GM21528 (cell line): ENCODE measurements around the gene COL20A1.
"Not testable (repeated sequence)": the region's sequence is repeated elsewhere in the genome, so short reads cannot be mapped to it uniquely, and the experiment has no call there.

ENCODE experiments used
- ATAC-seq: cut with Tn5 transposase; IDR thresholded peaks from one replicate; pipeline ENCODE4 v1.9.1; 2021; ENCODE audit warnings: mild to moderate bottlenecking, moderate library complexity; ENCODE audit not compliant: unreplicated experiment, low FRiP score

Gene COL20A1

DNA sequence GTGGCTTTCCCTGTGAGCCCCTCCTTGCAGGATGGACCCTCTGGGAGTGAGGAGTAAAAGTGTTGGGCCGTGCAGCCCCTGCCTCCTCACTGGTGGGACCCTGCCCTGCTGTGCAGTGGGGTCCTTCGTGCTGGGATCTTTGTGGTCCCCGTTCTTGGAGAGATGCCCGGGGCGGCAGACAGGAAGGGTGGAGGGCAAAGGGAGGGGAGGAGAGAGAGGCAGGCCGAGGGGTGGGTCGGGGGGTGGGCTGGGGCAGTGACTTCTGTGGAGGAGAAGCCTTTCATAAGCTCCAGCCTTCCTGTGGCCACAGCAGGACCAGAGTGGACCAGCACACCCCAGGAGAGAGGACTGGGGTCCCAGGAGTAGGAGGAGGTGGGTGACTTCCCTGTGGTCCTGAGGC, at the start of gene COL20A1:
Gene COL20A1 (plus strand): TSS at position 283 of the 400 bp plus-strand sequence. CDS start 1,922 bp downstream, outside the sequence.
- no peak for ATAC-seq

DNA sequence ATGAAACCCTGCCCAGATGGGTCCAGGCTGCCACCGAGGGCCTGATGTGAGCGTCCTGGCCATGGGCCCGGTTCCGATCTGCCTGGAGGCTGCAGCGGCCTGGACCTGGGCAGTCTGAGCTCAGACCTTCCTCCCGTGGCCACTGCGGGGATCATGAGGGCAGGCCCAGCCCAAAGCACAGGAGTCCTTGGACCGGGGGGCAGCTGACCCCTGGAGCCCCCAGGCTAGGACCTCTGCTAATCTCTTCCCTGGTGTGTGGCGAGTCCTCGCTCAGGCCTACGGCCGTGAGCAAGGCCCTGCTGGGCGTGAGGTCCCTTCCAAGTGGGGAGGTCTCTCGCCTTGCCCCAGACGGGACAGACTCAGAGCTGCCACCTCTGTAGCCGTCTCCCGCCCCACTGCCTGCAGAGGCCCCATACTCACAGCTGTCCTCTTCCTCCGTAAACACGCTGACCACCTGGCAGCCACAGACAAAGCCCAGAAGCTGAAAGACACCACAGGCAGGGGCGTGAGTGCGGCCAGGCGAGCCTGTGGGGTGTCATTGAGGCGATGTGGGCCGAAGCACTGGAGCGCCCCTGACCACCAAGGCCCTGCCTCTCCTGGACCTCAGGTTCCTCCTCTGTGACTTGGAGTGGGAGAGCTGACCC, 49.3 kb upstream of the COL20A1 start:
- no peak for ATAC-seq

DNA sequence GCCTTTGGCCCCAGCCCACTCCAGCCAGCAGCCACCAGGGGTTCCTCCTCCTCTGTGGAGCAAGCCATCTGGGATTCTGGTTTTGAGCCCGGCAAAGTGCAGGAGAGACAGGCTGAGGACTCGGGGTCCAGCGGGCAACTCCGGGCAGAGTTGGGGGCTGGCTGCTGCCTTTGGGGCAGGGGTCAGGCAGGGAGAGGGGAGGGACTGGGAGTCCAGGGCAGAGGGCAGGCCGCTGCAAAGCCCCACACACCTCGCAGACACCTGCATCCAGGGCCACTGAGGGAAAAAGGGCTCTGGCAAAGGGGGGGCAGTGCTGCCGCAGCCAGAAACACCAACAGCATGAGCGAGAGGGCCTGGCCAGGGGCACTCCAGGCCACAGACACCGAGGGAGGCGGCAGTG, 48.5 kb upstream of the COL20A1 start:
- ATAC-seq, result no peak

DNA sequence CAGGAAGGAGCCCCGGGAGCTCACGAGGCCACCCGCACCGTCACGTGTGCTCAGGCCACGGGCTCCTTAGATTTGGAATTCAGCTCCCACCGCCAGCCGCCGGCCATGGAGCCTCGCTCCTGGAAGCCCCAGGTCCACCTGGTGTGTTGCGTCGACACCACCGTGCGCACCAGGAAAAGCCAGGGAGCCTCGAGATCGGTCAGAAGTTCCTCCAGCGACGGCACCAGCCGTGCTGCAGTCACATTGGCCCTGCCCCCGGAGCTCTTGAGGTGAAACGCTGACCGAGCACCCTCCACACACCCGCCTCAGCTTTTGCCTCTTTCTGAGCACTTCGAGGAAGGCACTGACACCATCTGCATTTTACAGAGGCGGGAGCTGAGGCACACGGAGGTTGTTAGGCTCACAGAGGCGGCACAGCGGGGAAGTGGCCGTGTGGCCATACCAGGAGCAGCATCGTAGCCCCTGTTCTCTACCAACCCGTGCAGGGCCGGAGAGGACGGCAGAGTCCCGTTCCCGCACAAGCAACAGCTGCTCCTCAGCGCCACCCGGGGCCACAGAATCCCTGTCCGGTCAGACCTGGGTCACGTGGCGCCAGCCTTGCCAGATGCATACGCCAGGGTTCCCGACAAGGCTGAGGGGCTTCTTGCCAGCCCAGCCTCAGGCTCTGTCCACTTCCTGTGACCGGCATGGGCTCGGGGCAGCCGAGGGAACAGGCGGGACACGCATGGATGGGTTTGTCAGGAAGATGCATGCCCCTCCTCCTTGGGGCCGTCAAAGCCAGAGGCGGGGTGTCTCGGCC, 46.3 kb upstream of the COL20A1 start:
- ATAC-seq, result no peak

DNA sequence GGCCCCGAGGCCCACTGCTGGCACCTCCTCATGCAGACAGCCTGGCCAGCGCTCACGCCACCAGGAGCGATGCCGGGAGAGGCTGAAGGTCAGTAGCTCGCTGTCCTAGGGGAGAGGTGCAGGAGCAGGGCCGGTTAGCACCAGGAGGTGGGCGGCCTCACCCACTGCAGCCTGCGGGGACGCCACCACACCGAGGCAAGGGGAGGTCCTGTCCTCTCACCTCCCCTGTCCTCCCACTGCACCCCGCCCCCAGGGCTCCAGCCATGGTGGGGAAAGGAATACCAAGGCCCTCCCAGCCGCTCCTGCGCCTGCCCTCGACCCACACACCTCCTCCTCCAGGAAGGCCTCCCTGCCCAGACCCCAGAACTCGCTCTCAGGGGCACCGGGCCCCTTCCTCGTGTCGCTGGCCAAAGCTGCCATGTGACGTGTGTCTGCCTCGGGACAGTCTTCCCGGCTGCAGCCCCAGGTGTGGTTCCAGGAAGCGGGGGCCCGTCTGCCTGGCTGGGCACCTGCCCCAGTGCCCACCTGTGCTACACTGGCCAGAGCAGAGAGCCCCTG, 45.2 kb upstream of the COL20A1 start:
- no peak for ATAC-seq

DNA sequence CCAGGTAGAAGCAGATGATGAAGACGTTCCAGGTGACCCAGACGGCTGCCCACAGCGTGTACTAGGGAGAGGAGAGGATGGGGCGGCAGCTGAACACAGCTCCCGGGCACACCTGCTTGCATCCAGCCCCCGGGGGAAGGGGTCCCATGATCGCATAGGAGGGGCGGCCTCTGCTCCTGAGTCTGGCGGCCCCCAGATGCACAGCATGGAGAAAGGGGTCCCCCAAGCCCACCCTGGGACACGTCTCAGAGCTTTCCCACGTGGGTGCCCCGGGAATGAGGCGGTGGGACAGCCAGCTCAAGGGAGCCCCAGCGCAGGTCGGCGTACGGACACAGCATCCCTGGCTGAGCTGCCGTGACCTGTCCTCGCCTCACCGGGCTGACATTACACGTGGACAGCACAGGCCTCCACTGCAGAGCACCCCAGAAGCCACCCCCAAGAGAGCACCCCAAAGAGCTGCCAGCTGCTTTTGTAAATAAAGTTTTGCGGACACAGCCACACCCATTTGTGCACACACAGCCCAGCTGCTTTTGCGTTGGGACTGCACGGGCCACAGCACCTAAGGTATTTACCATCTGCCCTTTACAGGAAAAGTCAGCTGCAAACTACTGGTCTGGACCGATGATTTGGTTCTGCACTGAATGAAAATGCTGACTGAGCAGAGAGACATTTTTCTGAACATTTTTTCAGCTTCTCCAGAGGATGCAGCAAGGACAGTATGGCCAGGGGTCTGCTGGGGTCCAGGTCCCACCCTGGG, 44.0 kb upstream of the COL20A1 start:
- ATAC-seq, result no peak

DNA sequence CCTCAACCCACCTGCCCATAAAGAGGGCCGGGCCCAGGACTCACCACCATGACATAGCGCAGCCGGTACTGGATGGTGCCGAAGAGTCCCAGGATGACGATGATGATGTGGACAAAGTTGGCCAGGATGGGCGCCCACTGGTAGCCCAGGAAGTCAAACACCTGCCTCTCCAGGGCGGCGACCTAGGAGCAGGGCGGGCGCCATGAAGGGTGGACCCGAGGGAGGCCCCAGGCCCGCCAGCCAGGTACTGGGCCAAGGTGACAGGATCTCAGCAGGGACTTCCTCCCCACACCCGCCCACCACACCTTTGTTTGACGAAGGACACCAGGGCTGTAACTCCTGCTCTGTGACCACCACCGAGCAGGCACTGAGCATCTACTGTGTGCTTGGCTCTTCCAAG, 43.1 kb upstream of the COL20A1 start:
- ATAC-seq, result no peak

DNA sequence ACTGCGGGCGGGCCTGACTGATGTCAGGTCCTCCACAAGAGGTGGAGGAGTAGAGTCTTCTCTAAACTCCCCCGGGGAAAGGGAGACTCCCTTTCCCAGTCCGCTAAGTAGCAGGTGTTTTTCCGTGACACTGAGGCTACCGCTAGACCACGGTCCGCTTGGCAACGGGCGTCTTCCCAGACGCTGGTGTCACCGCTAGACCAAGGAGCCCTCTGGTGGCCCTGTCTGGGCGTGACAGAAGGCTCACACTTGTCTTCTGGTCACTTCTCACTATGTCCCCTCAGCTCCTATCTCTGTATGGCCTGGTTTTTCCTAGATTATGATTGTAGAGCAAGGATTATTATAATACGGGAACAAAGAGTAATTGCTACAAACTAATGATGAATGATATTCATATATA, 41.6 kb upstream of the COL20A1 start:
- ATAC-seq, result not testable (repeated sequence)

DNA sequence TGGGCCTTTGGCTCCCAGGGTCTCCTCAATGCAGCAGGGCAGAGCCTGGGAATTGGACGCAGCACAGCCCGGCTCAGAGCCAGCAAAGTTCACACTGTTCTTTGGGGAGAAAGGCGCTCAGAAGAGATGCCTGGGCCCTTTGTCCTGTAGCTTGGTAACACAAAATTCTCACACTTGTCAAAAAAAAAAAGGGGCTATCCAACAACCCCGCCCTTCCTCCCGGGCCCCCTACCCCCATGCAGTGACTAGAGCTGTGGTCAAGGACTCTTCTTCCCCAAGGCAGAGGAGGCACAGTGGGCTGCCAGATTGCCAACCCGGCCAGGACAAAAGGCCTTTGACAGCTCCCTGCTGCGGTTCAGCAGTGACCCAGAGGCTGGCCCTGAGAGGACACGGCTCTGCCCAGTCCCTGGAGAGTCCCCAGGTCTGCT, 40.7 kb upstream of the COL20A1 start:
- no peak for ATAC-seq

DNA sequence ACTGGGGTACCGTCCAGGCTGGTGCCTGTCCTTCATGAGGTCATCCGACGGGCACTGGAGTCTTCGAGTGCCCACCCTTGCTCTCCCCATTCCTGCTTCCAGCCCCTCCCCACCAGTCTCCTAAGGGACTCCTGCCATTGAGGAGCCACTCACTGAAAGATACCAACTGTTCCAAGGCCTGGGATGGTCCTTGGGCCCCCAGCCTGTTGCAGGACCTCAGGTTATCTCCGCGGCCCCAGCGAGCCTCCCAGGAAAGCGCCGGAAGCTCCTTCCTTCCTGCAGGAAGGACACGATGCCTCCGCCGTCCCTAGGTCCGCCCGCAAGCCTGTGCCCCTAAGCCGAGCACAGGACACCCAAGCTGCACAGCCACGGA, 39.9 kb upstream of the COL20A1 start:
- no peak for ATAC-seq

DNA sequence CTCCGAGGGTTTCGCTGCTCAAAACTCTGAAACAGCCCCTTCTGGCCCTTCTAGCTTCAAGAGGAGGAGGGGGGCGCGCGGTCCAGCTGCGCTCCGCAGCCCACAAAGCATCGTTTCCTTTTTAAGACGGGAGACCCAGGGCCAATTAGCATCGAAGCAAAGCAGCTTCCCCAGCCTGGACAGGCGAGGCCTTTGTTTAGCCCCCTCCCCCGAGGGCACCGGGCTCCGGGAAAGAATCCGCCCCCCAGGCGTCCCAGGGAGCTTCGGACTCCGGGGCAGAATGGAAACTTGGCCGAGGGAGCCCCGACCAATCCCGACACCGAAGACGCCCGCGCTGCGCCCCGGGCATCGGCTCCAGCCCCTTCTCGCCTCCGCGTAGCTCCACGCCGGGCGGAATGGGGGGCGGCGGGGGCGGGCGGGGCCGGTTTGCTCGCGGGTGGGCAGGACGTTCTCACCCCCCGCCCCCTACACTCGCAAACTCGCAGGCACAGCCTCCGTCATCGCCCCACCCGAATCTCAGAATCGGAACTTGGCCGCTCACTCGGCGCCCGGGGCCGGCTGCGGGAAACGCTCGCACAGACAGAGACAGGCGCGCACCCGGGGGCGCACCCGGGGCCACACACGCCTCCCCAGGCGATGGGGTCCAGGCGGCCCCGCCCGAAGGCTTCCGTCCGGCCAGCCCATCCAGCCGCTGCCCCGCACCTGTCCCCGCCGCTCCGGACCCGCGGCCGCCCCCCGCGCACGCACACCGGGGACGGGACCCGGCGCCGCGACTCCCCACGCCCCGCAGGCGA, 39.4 kb upstream of the COL20A1 start:
- no peak for ATAC-seq

DNA sequence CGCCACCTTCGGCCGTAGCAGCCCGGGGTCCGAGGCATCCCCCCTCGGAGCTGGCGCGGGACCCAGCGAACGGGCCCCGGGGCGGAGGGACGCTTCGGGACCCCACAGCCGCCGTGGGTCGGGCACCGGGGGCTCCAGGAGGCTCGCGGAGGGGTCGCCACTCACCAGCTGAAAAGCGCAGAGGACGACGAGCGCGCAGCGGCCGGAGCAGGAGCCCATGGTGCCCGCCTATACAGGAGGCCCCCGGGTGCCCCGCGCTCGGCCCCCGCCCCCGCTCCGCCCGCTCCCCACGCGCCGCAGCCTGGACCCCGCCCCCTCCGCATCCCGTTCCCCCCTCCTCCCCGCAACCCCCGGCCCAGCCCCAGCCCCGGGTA, 38.8 kb upstream of the COL20A1 start, which contains the start of gene NKAIN4:
Gene NKAIN4 (minus strand): TSS at position 232 of the 374 bp plus-strand sequence. CDS start 13 bp downstream, at position 219.
- no peak for ATAC-seq

DNA sequence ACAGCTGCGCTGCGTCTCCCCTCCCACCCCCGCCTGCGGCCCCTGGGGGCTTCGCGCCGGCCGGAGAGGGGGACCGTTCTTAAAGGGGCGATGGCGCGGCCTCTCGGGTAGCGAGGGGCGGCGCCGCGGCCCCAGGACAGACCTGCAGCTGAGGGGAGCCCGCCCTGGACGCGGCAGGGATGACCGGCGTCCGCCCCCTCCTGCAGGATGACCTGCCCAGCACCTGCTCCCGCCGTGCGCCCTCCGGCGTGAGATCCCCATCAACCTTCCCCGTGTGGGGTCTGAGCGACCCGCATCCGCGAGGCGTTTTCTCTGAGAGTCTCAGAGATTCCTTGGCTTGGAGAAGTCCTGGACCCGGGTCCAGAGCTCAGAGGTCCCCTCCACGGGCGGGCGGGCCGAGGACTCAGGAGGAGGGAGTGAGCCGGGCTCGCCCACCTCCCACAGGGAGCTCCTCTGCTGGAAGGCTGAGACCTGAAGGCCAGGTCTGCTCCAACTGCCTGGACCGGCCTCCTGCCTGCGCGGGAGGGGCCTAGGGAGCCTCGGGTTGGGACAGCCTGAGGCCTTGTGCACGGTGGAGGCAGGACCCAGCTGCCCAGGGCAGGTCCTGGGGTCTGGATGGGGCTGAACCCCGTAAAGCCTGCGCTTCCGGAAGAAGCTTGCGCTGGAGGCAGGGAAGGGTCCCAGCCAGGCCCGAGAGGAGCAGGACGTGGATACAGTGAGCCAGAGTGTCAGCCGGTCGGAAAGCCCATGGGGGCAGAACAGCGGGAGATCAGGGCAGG, 38.2 kb upstream of the COL20A1 start:
- ATAC-seq, result no peak

DNA sequence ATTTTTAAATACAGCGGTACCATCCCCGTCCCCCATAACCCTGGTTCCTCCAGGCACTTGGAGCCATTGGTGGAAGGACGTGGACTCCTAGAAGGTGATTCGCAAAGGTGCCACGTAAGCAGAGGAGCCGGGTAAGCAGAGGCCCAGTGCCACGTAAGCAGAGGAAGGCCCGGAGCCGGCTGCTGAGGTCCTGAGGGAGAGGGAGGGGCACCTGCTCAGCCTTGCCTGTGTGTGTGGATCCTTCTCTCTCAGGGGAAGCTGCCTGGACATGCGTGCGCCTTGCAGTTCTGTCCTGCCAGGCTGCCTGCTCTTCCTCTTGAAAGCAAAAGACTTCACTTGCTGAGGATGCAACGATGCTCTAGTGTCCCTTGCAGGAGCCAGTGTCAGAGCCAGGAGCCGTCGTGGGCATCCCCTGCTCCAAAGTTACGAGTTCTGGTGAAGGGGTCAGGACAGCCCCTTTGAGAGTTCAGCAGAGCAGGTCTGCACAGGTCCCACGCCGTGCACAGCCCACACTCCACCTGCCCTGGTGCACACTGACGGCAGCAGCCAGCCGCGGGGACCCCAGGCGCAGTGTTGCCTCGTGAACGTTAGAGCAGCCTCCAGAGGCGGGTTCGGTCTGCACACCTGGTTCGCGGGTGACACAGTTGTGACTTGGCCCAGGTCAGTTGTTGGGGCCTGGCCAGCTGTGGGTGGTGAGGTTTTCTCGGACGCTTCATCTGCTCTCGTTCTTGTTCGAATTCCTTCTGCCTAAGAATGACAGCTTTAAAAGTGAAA, 36.9 kb upstream of the COL20A1 start:
- ATAC-seq, result no peak

DNA sequence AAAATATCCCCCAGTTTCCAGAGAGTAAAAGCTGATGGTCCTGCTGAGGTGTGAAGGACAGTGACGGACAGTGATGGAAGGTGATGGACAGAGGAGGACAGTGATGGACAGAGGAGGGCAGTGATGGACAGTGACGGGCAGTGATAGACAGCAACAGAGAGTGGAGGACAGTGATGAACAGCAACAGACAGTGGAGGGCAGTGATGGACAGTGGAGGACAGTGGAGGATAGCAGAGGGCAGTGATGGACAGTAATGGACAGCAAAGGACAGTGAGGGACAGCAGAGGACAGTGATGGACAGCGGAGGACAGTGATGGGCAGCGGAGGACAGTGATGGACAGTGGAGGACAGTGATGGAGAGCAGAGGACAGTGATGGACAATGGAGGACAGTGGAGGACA, 36.0 kb upstream of the COL20A1 start:
- ATAC-seq, result no peak

DNA sequence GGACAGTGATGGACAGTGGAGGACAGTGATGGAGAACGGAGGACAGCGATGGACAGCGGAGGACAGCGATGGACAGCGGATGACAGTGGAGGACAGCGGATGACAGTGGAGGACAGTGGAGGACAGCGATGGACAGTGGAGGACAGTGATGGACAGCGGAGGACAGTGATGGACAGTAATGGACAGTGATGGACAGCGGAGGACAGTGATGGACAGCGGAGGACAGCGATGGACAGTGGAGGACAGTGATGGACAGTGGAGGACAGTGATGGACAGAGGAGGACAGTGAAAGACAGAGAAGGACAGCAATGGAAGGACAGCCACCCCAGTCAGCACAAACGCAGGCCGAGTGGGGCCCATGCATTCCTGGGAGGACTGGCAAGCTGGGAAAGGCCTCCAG, 35.4 kb upstream of the COL20A1 start:
- no peak for ATAC-seq

DNA sequence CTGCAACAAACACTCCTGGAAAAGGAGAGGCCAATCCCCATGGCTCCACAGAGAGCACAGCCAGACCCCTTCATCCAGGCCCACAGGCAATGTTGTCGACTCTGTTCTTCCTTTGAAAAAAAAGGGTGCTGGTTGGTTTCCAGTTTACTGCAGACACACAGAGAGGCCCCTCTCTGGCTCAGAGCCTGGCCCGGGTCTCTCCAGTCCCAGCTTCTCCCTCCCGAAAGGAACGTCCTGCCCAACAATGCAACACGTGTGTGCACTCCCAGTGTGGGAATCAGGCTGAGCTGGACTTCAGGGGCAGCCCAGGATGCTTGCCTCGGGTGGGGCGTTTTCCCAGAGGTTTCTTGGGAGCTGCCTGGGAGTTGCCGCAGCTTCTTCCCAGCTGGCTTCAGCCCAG, 34.2 kb upstream of the COL20A1 start:
- ATAC-seq, result no peak

DNA sequence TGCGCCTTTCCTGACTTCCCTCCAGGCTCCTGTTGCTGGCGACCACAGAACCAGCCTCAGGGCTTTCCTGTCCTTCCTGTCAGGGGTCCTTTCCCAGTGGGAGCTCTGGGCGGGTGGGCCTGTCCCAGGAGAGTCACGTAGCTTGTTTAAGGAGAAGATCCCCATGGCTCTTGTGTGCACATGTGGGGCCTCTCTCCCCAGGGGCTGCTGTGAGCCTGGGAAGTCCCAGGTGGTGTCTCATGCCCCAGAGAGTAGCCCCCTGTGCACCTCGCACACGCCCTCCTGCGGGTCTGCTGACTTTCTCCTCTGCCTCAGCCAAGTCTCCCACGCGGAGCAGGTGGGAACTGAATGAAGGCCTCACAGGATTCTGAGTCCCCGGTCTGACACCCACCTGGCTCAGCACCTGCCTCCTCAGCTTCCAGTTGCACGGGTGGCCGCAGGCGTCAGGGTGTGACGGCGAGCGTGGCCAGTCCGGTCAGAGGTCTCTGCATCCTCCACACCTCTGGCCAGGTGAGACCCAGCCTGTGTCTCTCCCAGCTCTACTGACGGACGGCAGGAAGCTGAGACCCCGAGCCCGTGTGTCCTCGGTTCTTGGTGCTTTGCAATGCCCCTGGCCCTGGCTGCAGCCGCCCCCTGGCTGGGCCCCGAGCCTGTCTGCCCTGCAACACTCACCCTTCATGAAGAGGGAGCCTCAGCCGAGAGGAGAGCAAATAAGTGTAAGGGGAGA, 33.1 kb upstream of the COL20A1 start:
- no peak for ATAC-seq
